ENCODE data around the gene CPTP. TPM values are rescaled to one million over a fixed set of nuclear protein-coding genes. Genes with fewer than 3 reads are reported as not detected.

The CPTP gene
- total and polyA plus RNA-seq, 4 donors, result 7.9 to 45.1 (median 22.5) TPM

Small RNAs within 50 kb of the gene (small RNA-seq; reads per million reads assigned to genes)
- not detected for gene MIR6726

Other genes starting within 250 kb of the CPTP start
- 1 to 10 TPM; 3.9 to 7.0 TPM for gene C1orf159, start 208.7 kb upstream of the CPTP start, total RNA-seq
- 1 to 10 TPM; 4.5 to 4.8 TPM for gene C1orf159, start 208.7 kb upstream of the CPTP start, polyA plus RNA-seq
- gene TTLL10, start 150.9 kb upstream of the CPTP start, total RNA-seq, result not detected
- not detected for gene TTLL10, start 150.9 kb upstream of the CPTP start, polyA plus RNA-seq
- under 1 TPM in 1 of 2 donors, not detected in 1; 0.19 TPM for gene TNFRSF18, start 118.2 kb upstream of the CPTP start, total RNA-seq
- under 1 TPM; 0.17 to 0.24 TPM for gene TNFRSF18, start 118.2 kb upstream of the CPTP start, polyA plus RNA-seq
- gene TNFRSF4, start 110.6 kb upstream of the CPTP start, total RNA-seq, result under 1 TPM in 1 of 2 donors, not detected in 1; 0.08 TPM
- under 1 TPM; 0.15 to 0.35 TPM for gene TNFRSF4, start 110.6 kb upstream of the CPTP start, polyA plus RNA-seq
- 10 to 100 TPM; 48.7 to 92.5 TPM for gene SDF4, start 92.8 kb upstream of the CPTP start, total RNA-seq
- 100 to 1,000 TPM in 1 of 2 donors, 10 to 100 TPM in 1; 59.3 to 180 TPM for gene SDF4, start 92.8 kb upstream of the CPTP start, polyA plus RNA-seq
- gene B3GALT6, start 92.6 kb upstream of the CPTP start, total RNA-seq, result 1 to 10 TPM; 8.9 to 9.0 TPM
- 1 to 10 TPM; 1.2 to 7.7 TPM for gene B3GALT6, start 92.6 kb upstream of the CPTP start, polyA plus RNA-seq
- not detected for gene C1QTNF12, start 78.1 kb upstream of the CPTP start, total RNA-seq
- under 1 TPM; 0.39 to 0.40 TPM for gene C1QTNF12, start 78.1 kb upstream of the CPTP start, polyA plus RNA-seq
- 10 to 100 TPM; 25.2 to 30.4 TPM for gene UBE2J2, start 50.9 kb upstream of the CPTP start, total RNA-seq
- 10 to 100 TPM; 21.0 to 26.3 TPM for gene UBE2J2, start 50.9 kb upstream of the CPTP start, polyA plus RNA-seq
- 1 to 10 TPM in 1 of 2 donors, under 1 TPM in 1; 0.79 to 1.5 TPM for gene SCNN1D, start 44.4 kb upstream of the CPTP start, total RNA-seq
- gene SCNN1D, start 44.4 kb upstream of the CPTP start, polyA plus RNA-seq, result 1 to 10 TPM in 1 of 2 donors, under 1 TPM in 1; 0.51 to 1.1 TPM
- 10 to 100 TPM; 17.9 to 24.8 TPM for gene ACAP3, start 16.9 kb upstream of the CPTP start, total RNA-seq
- gene ACAP3, start 16.9 kb upstream of the CPTP start, polyA plus RNA-seq, result 10 to 100 TPM in 1 of 2 donors, 1 to 10 TPM in 1; 2.7 to 12.0 TPM
- gene PUSL1, start 16.2 kb upstream of the CPTP start, total RNA-seq, result 10 to 100 TPM in 1 of 2 donors, 1 to 10 TPM in 1; 9.3 to 11.2 TPM
- gene PUSL1, start 16.2 kb upstream of the CPTP start, polyA plus RNA-seq, result 10 to 100 TPM in 1 of 2 donors, 1 to 10 TPM in 1; 9.5 to 14.9 TPM
- 10 to 100 TPM; 30.7 to 40.5 TPM for gene INTS11, start 142 bp upstream of the CPTP start, total RNA-seq
- 10 to 100 TPM; 26.3 to 38.3 TPM for gene INTS11, start 142 bp upstream of the CPTP start, polyA plus RNA-seq
- gene TAS1R3, start 6.5 kb downstream of the CPTP start, total RNA-seq, result under 1 TPM; 0.19 to 0.33 TPM
- under 1 TPM in 1 of 2 donors, not detected in 1; 0.36 TPM for gene TAS1R3, start 6.5 kb downstream of the CPTP start, polyA plus RNA-seq
- gene DVL1, start 24.6 kb downstream of the CPTP start, total RNA-seq, result 10 to 100 TPM; 20.4 to 41.2 TPM
- 10 to 100 TPM in 1 of 2 donors, 1 to 10 TPM in 1; 5.7 to 29.2 TPM for gene DVL1, start 24.6 kb downstream of the CPTP start, polyA plus RNA-seq
- gene MXRA8, start 33.8 kb downstream of the CPTP start, total RNA-seq, result 1 to 10 TPM; 3.2 to 5.3 TPM
- 1 to 10 TPM; 1.8 to 5.9 TPM for gene MXRA8, start 33.8 kb downstream of the CPTP start, polyA plus RNA-seq
- gene AURKAIP1, start 50.4 kb downstream of the CPTP start, total RNA-seq, result 10 to 100 TPM; 38.4 to 52.6 TPM
- gene AURKAIP1, start 50.4 kb downstream of the CPTP start, polyA plus RNA-seq, result 100 to 1,000 TPM; 143 to 175 TPM
- gene CCNL2, start 74.5 kb downstream of the CPTP start, total RNA-seq, result 100 to 1,000 TPM in 1 of 2 donors, 10 to 100 TPM in 1; 47.3 to 170 TPM
- gene CCNL2, start 74.5 kb downstream of the CPTP start, polyA plus RNA-seq, result 100 to 1,000 TPM in 1 of 2 donors, 10 to 100 TPM in 1; 46.4 to 160 TPM
- gene MRPL20, start 82.5 kb downstream of the CPTP start, total RNA-seq, result 10 to 100 TPM; 47.8 to 47.9 TPM
- gene MRPL20, start 82.5 kb downstream of the CPTP start, polyA plus RNA-seq, result 100 to 1,000 TPM; 100 to 170 TPM
- gene ANKRD65, start 96.5 kb downstream of the CPTP start, total RNA-seq, result under 1 TPM; 0.14 to 0.17 TPM
- gene ANKRD65, start 96.5 kb downstream of the CPTP start, polyA plus RNA-seq, result under 1 TPM; 0.30 to 0.31 TPM
- gene VWA1, start 110.9 kb downstream of the CPTP start, total RNA-seq, result 10 to 100 TPM; 22.8 to 41.6 TPM
- gene VWA1, start 110.9 kb downstream of the CPTP start, polyA plus RNA-seq, result 10 to 100 TPM; 18.3 to 81.3 TPM
- gene ATAD3C, start 124.9 kb downstream of the CPTP start, total RNA-seq, result 1 to 10 TPM in 1 of 2 donors, under 1 TPM in 1; 0.19 to 1.3 TPM
- 1 to 10 TPM in 1 of 2 donors, under 1 TPM in 1; 0.51 to 4.8 TPM for gene ATAD3C, start 124.9 kb downstream of the CPTP start, polyA plus RNA-seq
- 10 to 100 TPM in 1 of 2 donors, 1 to 10 TPM in 1; 9.3 to 14.3 TPM for gene ATAD3B, start 147.0 kb downstream of the CPTP start, total RNA-seq
- gene ATAD3B, start 147.0 kb downstream of the CPTP start, polyA plus RNA-seq, result 10 to 100 TPM in 1 of 2 donors, 1 to 10 TPM in 1; 6.4 to 11.3 TPM
- 10 to 100 TPM; 14.0 to 17.7 TPM for gene ATAD3A, start 187.4 kb downstream of the CPTP start, total RNA-seq
- gene ATAD3A, start 187.4 kb downstream of the CPTP start, polyA plus RNA-seq, result 10 to 100 TPM in 1 of 2 donors, 1 to 10 TPM in 1; 7.2 to 20.0 TPM
- under 1 TPM; 0.14 to 0.33 TPM for gene TMEM240, start 215.8 kb downstream of the CPTP start, total RNA-seq
- under 1 TPM in 1 of 2 donors, not detected in 1; 0.33 TPM for gene TMEM240, start 215.8 kb downstream of the CPTP start, polyA plus RNA-seq